ENCODE results near the gene CBX8. TPM values are rescaled to one million over a fixed set of nuclear protein-coding genes. Genes with fewer than 3 reads are reported as not detected.

The CBX8 gene
- total RNA-seq, 2 donors from 2014 or later = 0.71 to 7.4 TPM

DNA sequence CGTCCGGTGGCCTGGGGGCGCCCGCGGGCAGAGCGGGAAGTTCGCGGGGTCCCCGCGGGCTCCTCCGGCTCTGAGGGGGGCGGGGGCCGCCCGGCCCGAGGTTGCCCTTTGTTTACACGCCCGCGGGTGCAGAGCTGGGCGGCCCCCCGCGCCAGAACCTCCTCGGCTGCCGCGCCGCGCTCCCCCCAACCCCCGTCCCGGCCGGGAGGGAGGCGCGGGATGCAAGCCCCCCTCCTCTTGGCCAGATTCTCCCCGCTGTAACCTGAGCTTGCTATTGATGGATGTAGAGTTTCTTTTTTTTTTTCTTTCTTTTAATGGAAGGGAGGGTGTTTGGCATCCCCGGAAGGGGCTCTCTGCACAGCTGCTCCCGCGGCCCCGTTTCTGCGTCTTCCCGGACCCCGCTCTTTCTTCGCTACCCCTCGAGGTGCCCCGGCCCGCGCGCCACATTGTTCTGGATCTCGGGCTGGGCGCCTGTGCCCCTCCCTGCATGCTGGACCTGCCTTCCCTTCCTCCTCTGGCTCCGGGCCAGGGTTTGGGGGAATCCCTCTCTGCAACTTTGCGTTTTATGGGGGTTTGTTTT lies 18.3 kb downstream of the CBX8 start:
- ATAC-seq (ENCODE audit: insufficient number of reproducible peaks, low FRiP score, low read depth) = no peak

GRCh38 chr17:79777894-79778503 lies 18.9 kb downstream of the CBX8 start, which contains the start of gene CBX2:
Gene CBX2 (plus strand): TSS chr17:79778148. CDS start chr17:79778236, 88 bp downstream.
- Histone ChIP-seq H3K27me3 (replicated peaks; ENCODE audit: insufficient read depth) (peaks cover 15% of the 10 kb centered on the region), H3K4me1 (ENCODE audit: control insufficient read depth in 1 of 2, low read depth in 2 of 2) (peaks cover 7 to 14% of the 10 kb centered on the region in 2 donors), H3K27ac (no peak within 1 kb of the TSS), H3K36me3 (no peaks in the 10 kb centered on the region), H3K9me3 (no peaks in the 10 kb centered on the region), H3K4me3 (peak within 1 kb of the TSS; percentile 72)
- DNase-seq (ENCODE audit: low spot score) = no peak
- no peak for TF ChIP-seq CTCF (IDR thresholded peaks at IDR 0.05)
- peak; percentile 49 for ATAC-seq (ENCODE audit: insufficient number of reproducible peaks, low FRiP score, low read depth)

More for the DNA sequence above, 18.3 kb downstream of the CBX8 start:
- Histone ChIP-seq H3K4me1 (ENCODE audit: control insufficient read depth in 1 of 2, low read depth in 2 of 2) (peaks cover 7 to 14% of the 10 kb centered on the region in 2 donors), H3K27ac (no peak overlapping the region), H3K4me3 (peak overlapping the region; percentile 71), H3K36me3 (no peaks in the 10 kb centered on the region), H3K27me3 (replicated peaks; ENCODE audit: insufficient read depth) (peaks cover 15% of the 10 kb centered on the region), H3K9me3 (no peaks in the 10 kb centered on the region)
- no peak for DNase-seq (ENCODE audit: low spot score)
- no peak for TF ChIP-seq CTCF (IDR thresholded peaks at IDR 0.05)

GRCh38 chr17:79777120-79777893 lies 19.6 kb downstream of the CBX8 start:
- no peak for TF ChIP-seq CTCF (IDR thresholded peaks at IDR 0.05)
- no peak overlapping the region for H3K27ac ChIP-seq
- no peak for ATAC-seq (ENCODE audit: insufficient number of reproducible peaks, low FRiP score, low read depth)
- DNase-seq (ENCODE audit: low spot score) = no peak
- no peaks in the 10 kb centered on the region for H3K9me3 ChIP-seq
- peaks cover 7 to 14% of the 10 kb centered on the region in 2 donors for H3K4me1 ChIP-seq (ENCODE audit: control insufficient read depth in 1 of 2, low read depth in 2 of 2)
- H3K36me3 ChIP-seq = no peaks in the 10 kb centered on the region
- peaks cover 15% of the 10 kb centered on the region for H3K27me3 ChIP-seq (replicated peaks; ENCODE audit: insufficient read depth)
- peak overlapping the region; percentile 72 for H3K4me3 ChIP-seq

DNA sequence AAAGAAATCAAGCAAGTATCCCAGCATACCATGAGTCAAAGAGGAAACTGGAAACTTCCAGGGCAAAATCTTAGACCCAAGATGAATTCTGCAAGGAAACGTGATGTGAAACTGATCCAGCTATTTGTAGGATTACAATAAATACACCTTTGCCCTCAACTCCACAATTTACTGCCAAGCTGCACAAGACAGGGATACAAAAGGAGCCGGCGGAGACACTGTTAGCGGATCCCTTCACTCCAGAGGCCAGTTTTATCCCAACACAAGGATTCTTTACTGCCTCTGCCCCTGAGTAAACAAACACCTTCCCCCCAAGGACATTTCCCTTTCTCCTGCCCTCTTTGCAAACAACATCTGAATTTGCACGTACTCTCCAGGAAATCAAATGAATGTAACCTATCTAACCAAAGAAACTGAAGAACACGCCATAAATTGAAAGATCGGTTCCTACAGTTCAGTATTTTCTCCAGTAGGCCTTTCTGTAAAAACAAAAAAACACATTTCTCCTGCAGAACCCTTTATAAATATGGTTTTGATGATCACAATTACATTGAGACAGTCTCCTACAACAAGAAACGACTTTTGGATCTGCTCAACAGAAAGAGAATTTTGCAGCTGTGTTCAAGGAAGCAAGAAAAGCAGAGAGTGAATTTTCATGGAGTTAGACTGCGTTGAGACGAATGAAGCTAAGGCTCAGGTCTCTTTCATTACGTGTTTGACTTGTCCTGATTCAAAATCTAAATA lies 20.3 kb downstream of the CBX8 start:
- ATAC-seq (ENCODE audit: insufficient number of reproducible peaks, low FRiP score, low read depth) (no peak), DNase-seq (ENCODE audit: low spot score) (no peak)
- no peak for TF ChIP-seq CTCF (IDR thresholded peaks at IDR 0.05)
- Histone ChIP-seq H3K27me3 (replicated peaks; ENCODE audit: insufficient read depth) (peaks cover 10% of the 10 kb centered on the region), H3K4me3 (peak overlapping the region; percentile 72), H3K9me3 (no peaks in the 10 kb centered on the region), H3K36me3 (no peaks in the 10 kb centered on the region), H3K4me1 (ENCODE audit: control insufficient read depth in 1 of 2, low read depth in 2 of 2) (peaks cover 7 to 14% of the 10 kb centered on the region in 2 donors), H3K27ac (no peak overlapping the region)

All from thoracic aorta (tissue), 2 donors.